ENCODE results near the gene GNPTG.

The GNPTG gene

GRCh38 chr16:1338119-1338730 lies 13.5 kb upstream of the GNPTG start:
- ChIA-PET POLR2A (ENCODE audit: low non-redundant PET) (no interaction called here), CTCF (interaction anchor here (0.6 kb wide), 1 partner anchor 535 kb away, joined by 3 read pairs; no protein-coding TSS in a partner anchor)
- H3K27ac ChIP-seq, result no peak overlapping the region
- peak; percentile 17; the same call in 1 of the 2 replicates for TF ChIP-seq CTCF (conservative IDR thresholded peaks at IDR 0.05; ENCODE audit: low read depth)
- no peak for DNase-seq (ENCODE audit: low spot score)

GRCh38 chr16:1338855-1339675 lies 12.7 kb upstream of the GNPTG start:
- CTCF ChIA-PET, result no interaction called here
- POLR2A ChIA-PET (ENCODE audit: low non-redundant PET), result no interaction called here
- no peak overlapping the region for H3K27ac ChIP-seq
- TF ChIP-seq CTCF (conservative IDR thresholded peaks at IDR 0.05; ENCODE audit: low read depth), result no peak
- no peak for DNase-seq (ENCODE audit: low spot score)

GRCh38 chr16:1340730-1341494 lies 10.8 kb upstream of the GNPTG start:
- no peak for DNase-seq (ENCODE audit: low spot score)
- CTCF ChIA-PET, result interaction anchor here (1.0 kb wide), 1 partner anchor 11 kb away, joined by 3 read pairs; no protein-coding TSS in a partner anchor
- POLR2A ChIA-PET (ENCODE audit: low non-redundant PET), result no interaction called here
- no peak for TF ChIP-seq CTCF (conservative IDR thresholded peaks at IDR 0.05; ENCODE audit: low read depth)
- no peak overlapping the region for H3K27ac ChIP-seq

- ChIA-PET CTCF (interaction anchor here (0.5 to 1.0 kb wide), 3 partner anchors 12 to 461 kb away, joined by 3 to 5 read pairs (median 4); no protein-coding TSS in a partner anchor), POLR2A (ENCODE audit: low non-redundant PET) (no interaction called here)
- no peak for DNase-seq (ENCODE audit: low spot score)
Observed at GRCh38 chr16:1341495-1342420, 10.0 kb upstream of the GNPTG start.

More at GRCh38 chr16:1341495-1342420, 10.0 kb upstream of the GNPTG start:
- no peak for TF ChIP-seq CTCF (conservative IDR thresholded peaks at IDR 0.05; ENCODE audit: low read depth)
- no peak overlapping the region for H3K27ac ChIP-seq
